Cardiac ventricle fibroblast (primary cell): ENCODE data around the gene ELOVL5. TPM values are rescaled to one million over a fixed set of nuclear protein-coding genes. Genes with fewer than 3 reads are reported as not detected.

Experiments
- total RNA-seq: library from RNA; depleted of rRNA; stranded (reverse); fragments of >200 nt; gene quantifications from 2 replicates; pipeline ENCODE4 v1.2.3, GENCODE V29; 2015

The ELOVL5 gene, protein sequence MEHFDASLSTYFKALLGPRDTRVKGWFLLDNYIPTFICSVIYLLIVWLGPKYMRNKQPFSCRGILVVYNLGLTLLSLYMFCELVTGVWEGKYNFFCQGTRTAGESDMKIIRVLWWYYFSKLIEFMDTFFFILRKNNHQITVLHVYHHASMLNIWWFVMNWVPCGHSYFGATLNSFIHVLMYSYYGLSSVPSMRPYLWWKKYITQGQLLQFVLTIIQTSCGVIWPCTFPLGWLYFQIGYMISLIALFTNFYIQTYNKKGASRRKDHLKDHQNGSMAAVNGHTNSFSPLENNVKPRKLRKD
- 59.5 and 63.5 TPM in 2 replicates for total RNA-seq

DNA sequence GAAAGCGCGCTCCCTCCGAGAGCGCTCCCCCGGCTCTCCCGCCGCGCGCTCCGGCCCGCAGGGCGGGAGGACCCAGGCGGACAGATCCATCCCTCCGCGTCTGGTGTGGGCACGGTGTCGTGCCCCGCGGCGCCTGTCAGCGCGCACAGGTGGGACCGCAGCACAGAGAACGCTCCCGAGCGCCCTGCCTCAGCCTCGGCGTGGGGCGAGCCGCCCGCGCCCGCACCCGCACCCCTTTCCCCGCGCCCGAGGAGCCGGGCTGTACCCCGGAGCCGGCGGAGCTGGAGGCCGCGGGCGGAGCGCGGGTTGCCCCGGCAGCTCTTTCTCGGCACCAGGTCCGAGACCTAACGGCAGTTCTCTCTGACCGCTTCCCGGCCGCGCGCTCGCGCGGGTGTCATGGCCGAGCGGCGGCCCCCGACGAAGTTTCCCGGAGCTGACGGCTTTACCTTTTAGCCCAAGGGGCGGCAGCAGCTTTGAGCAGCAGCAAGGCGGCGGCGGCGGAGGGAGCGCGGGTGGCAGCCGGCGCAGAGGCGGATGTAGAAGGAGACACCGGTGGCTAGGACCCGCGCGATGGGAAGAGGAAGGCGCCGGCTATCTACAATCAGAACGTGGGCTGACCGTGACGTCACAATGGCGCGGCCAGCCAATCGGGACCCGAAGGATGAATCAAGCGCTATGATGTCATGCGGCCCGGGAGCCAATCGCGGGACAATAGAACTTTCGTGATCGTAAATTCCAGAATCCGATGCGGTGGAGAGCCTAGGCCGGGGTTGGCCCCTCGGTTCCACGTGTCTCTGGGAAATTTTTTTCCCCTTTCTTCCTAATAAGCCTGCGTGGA, at the start of gene ELOVL5:
ELOVL5 (minus strand) TSS at position 580 of the 838 bp plus-strand sequence. CDS start 53,251 bp downstream, outside the sequence.

Other genes starting within 250 kb of the ELOVL5 start
- gene GCM1, start 200.1 kb downstream of the ELOVL5 start, total RNA-seq, result not detected in 2 replicates
- gene GCLC, start 196.2 kb upstream of the ELOVL5 start, total RNA-seq, result 10.0 and 11.2 TPM in 2 replicates